HFF-Myc (cell line): ENCODE measurements around the gene ZMYND8.

Source experiments
- DNase-seq: peaks from one replicate; pipeline ENCODE4 v3.0.0-alpha.2; 2011; ENCODE audit warnings: low read depth; ENCODE audit errors: extremely low read depth
- H3K4me3 ChIP-seq: replicated peaks from 2 replicates; pipeline ENCODE4 v1.5.1; 2011; ENCODE audit warnings: low read depth, mild to moderate bottlenecking, control low read depth, low read length
- TF ChIP-seq, protein P1 (sequence below): IDR thresholded peaks from 2 replicates; pipeline ENCODE4 v1.5.1; 2012; ENCODE audit warnings: mild to moderate bottlenecking, low read depth, low read length, control low read depth; ENCODE audit errors: missing control alignments

The ZMYND8 gene

DNA sequence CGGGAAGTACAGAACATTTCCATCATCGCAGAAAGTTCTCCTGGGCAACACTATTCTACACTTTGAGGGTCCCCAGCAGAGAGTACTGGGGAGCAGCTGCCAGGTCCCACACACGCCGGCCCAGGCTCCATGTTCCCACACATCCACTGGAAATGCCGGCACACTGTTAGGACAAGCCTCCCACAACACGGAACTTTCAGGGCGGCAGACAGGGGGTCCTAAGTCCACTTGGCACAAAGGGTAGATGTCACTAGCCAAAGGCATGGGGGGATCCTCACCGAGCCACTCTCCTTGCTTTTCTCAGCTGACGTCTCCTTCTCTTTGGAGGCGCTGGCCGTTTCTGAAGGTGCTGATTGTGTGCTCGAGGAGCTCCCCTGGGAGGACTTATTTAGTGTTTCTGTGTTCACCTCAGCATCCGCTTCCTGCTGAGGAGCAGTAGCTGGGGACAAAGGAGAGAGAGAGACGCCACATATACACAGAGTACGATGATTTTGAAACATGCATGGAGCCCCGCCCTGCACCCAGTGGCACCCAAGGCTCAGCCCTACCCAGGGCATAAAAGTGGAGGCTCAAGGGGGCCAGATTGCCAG lies 135.4 kb downstream of the ZMYND8 start:
- no peak overlapping the region for H3K4me3 ChIP-seq
- DNase-seq = no peak
- TF ChIP-seq, protein P1, sequence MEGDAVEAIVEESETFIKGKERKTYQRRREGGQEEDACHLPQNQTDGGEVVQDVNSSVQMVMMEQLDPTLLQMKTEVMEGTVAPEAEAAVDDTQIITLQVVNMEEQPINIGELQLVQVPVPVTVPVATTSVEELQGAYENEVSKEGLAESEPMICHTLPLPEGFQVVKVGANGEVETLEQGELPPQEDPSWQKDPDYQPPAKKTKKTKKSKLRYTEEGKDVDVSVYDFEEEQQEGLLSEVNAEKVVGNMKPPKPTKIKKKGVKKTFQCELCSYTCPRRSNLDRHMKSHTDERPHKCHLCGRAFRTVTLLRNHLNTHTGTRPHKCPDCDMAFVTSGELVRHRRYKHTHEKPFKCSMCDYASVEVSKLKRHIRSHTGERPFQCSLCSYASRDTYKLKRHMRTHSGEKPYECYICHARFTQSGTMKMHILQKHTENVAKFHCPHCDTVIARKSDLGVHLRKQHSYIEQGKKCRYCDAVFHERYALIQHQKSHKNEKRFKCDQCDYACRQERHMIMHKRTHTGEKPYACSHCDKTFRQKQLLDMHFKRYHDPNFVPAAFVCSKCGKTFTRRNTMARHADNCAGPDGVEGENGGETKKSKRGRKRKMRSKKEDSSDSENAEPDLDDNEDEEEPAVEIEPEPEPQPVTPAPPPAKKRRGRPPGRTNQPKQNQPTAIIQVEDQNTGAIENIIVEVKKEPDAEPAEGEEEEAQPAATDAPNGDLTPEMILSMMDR = no peak

DNA sequence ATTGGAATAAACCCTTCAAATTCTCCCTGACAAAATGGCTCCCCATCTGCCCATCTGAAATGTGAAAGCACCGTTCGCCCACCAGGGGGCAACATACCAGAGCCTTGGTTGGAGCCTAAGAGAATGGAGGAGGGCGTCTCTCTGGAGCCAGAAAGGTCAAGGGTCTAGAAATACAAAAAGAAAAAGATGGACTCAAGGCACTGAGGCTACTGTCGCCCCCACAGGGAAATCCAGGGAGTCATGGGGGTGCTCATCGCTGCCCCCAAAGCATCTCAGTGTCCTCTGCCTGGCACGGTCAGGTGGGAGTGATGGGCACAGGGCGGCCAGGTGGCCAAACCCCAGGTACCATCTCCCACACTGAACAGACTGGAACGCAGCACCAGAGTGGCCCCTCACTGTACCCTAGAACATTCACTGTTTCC lies 136.3 kb downstream of the ZMYND8 start:
- DNase-seq = no peak
- TF ChIP-seq, protein P1 = peak; percentile 72
- no peak overlapping the region for H3K4me3 ChIP-seq

DNA sequence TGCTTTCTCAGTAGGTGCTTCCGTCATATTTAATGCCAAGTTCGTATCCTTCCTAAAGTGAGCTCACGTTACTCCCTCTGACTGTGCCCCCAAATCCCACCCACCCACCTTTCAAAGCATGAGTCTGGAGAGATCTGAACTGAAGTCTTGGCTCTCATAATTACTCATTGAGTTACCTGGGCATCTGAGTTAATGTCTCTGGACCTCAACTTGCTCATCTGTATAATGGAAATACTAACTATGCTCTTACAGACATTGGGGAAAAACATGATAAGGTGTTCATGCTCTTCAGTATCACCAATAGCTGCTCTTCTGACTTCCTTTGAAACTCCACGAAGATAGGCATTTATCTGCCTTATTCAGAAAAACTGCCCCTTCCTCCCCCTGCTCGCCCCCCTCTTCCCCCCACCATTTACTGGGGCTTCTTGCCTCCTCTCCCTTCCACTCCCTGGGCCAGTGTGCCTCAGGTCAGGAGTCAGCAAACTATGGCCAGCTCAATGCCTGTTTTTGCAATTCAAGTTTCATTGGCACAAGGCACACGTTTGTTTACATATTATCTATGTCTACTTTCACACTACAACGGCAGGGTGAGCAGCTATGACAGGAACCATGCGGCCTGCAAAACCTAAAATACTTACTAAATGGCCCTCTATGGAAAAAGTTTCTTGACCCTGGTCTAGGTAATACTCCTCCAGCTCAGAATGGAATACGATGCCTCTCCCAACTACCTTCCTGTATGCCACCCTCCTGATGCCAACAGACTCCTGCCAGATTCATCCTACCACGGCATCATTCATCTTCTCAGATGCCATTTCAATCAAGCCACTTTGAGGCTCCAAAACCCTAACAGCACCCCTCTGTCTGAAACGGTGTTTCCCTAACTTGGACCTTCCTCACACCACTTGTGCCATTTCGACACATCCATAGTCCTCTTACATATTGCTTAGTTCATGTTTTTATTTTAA lies 138.7 kb downstream of the ZMYND8 start:
- TF ChIP-seq, protein P1 = no peak
- no peak overlapping the region for H3K4me3 ChIP-seq
- DNase-seq = no peak

DNA sequence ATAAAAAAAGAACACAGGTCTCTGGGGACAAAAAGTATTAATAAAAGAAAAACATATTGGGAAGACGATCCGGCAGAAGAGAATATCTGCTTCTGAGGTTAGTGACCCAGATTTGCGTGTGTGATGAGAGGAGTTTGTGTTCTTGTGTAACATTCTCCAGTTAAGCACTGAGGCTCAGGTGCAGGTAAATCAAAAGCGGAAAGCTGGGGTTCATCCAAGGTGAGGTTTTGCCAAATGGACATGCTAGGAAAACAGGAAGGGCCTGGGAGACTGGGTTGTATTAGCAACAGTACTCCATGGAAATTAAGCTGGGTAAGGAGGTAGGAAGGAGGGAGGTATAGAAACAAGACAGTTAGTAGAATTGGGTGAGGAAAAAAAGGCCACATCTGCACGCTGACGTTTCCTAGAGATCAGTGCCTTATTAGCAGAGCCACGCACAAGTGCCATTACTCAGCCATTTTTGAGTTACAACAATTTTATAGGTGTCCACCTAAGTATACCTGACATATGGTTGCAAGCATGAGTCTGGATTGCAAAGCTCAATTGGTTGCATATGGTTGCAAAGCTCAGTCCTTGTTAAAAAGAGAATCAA lies 139.6 kb downstream of the ZMYND8 start:
- no peak for DNase-seq
- TF ChIP-seq, protein P1 = no peak

DNA sequence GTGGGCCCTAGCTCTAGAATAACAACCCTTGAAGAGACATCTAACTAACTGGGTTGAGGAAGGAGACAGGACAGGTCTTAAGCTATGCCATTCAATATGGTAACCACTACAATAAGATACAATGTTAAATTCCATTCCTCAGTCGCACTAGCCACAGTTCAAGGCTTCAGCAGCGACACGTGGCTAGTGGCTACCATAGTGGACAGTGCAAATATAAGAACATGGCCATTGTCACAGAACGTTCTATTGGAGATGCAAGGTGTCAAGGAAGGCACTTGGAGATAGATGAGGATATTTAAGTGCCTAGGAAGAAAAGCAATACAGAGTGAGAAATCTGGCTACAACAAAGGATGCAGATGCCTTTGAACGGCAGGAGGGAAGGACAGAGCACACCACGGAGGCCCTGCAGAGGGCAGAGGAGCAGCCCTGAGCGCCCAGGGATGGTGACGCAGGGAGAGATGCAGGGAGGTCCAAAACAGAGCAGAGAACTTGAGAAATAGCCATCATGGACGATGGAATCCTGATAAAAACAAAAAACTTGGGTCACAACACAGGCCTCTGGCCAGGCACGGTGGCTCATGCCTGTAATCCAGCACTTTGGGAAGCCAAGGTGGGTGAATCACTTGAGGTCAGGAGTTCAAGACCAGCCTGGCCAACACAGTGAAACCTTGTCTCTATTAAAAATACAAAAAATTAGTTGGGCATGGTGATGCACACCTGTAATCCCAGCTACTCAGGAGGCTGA lies 140.7 kb downstream of the ZMYND8 start:
- DNase-seq = no peak
- no peak overlapping the region for H3K4me3 ChIP-seq
- TF ChIP-seq, protein P1 = no peak

More for the DNA sequence above, 139.6 kb downstream of the ZMYND8 start:
- no peak overlapping the region for H3K4me3 ChIP-seq

DNA sequence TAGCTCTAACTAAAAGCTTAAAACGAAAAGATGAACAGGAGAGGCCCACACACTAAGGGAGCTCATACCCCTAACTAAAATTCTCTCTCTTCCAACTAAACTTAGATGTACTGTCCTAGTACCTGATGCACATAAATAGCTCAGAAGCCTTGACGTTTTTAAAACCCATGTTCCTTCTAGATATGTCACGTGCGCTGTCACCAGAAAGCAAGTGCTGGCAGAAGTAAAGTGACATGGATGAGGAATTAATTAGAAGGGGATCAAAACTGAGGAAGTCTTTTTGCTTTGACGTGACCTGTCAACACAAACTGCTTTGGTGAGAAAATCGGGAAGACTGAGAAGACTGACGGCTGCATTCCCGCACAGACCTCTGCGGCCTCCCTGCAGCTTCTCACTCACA lies 142.5 kb downstream of the ZMYND8 start:
- no peak for DNase-seq
- TF ChIP-seq, protein P1 = no peak
- H3K4me3 ChIP-seq = no peak overlapping the region
